A673 (cell line): Measurements from ENCODE around the gene PDE4B. TPM values are rescaled to one million over a fixed set of nuclear protein-coding genes. Genes with fewer than 3 reads are reported as not detected.

Source experiments
- BruUV-seq: library from RNA; stranded (reverse); fragments of 400-500 nt; replicated peaks from 2 replicates; lab custom pipeline; 2021; lab: Mats Ljungman, UMichigan
- CTCF ChIA-PET: fragments of 300-600 bp; sonication (Branson Sonifier 250); formaldehyde crosslinking; loops from one replicate; lab custom pipeline; 2022; ENCODE audit warnings: antibody characterized with exemption; lab: Charles Lee
- POLR2A ChIA-PET: fragments of 300-600 bp; sonication (Branson Sonifier 250); formaldehyde crosslinking; loops from one replicate; lab custom pipeline; 2022; ENCODE audit warnings: antibody characterized with exemption; ENCODE audit not compliant: low non-redundant PET; lab: Charles Lee
- DNase-seq: peaks from one replicate; pipeline ENCODE4 v3.0.0-alpha.2; 2015; ENCODE audit warnings: low spot score
- H3K27ac ChIP-seq: fragments of 200-600 bp; sonication (generic); 2 replicates; pipeline ENCODE4 v1.5.1; 2016; ENCODE audit warnings: mixed run types, low read depth, mild to moderate bottlenecking, mixed read lengths, antibody characterized with exemption, low read length; ENCODE audit not compliant: poor library complexity, severe bottlenecking
- H3K27me3 ChIP-seq: fragments of 200-600 bp; sonication (generic); replicated peaks from 2 replicates; pipeline ENCODE4 v1.6.1; 2017; ENCODE audit warnings: mixed run types, low read depth, mild to moderate bottlenecking, mixed read lengths, antibody characterized with exemption, low read length; ENCODE audit not compliant: insufficient read depth, poor library complexity
- H3K36me3 ChIP-seq: fragments of 200-600 bp; sonication (generic); 2 replicates; pipeline ENCODE4 v1.6.1; 2016; ENCODE audit warnings: mixed run types, mild to moderate bottlenecking, mixed read lengths, antibody characterized with exemption, low read length; ENCODE audit not compliant: insufficient read depth, poor library complexity, severe bottlenecking
- H3K4me1 ChIP-seq: fragments of 200-600 bp; sonication (generic); 2 replicates; pipeline ENCODE4 v1.6.1; 2017; ENCODE audit warnings: mixed run types, mild to moderate bottlenecking, mixed read lengths, antibody characterized with exemption, low read length; ENCODE audit not compliant: insufficient read depth, poor library complexity, severe bottlenecking
- H3K4me3 ChIP-seq: fragments of 200-600 bp; sonication (generic); 2 replicates; pipeline ENCODE4 v1.5.1; 2016; ENCODE audit warnings: low read depth, mixed run types, mild to moderate bottlenecking, mixed read lengths, low read length; ENCODE audit not compliant: poor library complexity, severe bottlenecking
- H3K9me3 ChIP-seq: fragments of 200-600 bp; sonication (generic); 2 replicates; pipeline ENCODE4 v1.6.1; 2016; ENCODE audit warnings: mixed run types, low read depth, mild to moderate bottlenecking, mixed read lengths, antibody characterized with exemption, low read length; ENCODE audit not compliant: poor library complexity, severe bottlenecking
- EZH2 ChIP-seq: fragments of 200-600 bp; sonication (generic); IDR thresholded peaks from 2 replicates; pipeline ENCODE4 v1.6.1; 2017; ENCODE audit warnings: borderline replicate concordance, low read depth, mild to moderate bottlenecking, mixed read lengths, antibody characterized with exemption, low read length; ENCODE audit not compliant: poor library complexity, severe bottlenecking
- intact Hi-C: fragments of 100-400 bp; cut with micrococcal nuclease; formaldehyde crosslinking; loops from one replicate; pipeline ENCODE4 v1.10.0; 2022; ENCODE audit not compliant: unreplicated experiment
- total RNA-seq: library from RNA; stranded (reverse); gene quantifications from 2 replicates; pipeline ENCODE4 v1.2.3, GENCODE V29; 2021
- TF ChIP-seq, protein P1 (sequence below): fragments of 300-800, 200-600 bp; sonication (generic); conservative IDR thresholded peaks from 2 replicates; pipeline ENCODE4 v1.5.1; 2017; ENCODE audit warnings: low read depth, mild to moderate bottlenecking, antibody characterized with exemption, low read length, moderate library complexity, mixed read lengths

Gene PDE4B
- total RNA-seq, 1 experiment from 2014 or later, result 20.0 TPM

DNA sequence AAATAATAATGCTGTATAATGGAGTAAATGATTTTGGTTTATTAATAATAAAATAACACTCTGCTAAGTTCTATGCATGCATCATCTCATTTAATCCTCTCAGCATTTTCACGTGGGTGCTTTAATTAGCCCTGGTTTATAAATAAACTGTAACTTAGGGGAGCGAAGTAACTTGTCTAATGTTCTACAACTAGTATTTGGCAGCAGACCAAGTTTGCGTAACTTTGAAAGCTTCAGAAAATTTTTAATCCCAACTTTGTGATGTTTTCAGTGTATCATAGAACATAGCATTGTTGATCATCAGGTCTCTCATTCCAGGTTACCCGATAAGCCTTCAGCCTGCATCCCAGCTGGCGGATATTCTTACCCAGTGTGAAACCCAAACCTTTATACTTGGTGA is 418.8 kb downstream of the PDE4B start:
- Histone ChIP-seq H3K27ac (no peak overlapping the region), H3K9me3 (no peaks in the 10 kb centered on the region), H3K4me1 (no peaks in the 10 kb centered on the region), H3K27me3 (no peaks in the 10 kb centered on the region), H3K36me3 (no peaks in the 10 kb centered on the region), H3K4me3 (no peak overlapping the region)
- CTCF ChIA-PET, result no interaction called here
- TF ChIP-seq, protein P1, sequence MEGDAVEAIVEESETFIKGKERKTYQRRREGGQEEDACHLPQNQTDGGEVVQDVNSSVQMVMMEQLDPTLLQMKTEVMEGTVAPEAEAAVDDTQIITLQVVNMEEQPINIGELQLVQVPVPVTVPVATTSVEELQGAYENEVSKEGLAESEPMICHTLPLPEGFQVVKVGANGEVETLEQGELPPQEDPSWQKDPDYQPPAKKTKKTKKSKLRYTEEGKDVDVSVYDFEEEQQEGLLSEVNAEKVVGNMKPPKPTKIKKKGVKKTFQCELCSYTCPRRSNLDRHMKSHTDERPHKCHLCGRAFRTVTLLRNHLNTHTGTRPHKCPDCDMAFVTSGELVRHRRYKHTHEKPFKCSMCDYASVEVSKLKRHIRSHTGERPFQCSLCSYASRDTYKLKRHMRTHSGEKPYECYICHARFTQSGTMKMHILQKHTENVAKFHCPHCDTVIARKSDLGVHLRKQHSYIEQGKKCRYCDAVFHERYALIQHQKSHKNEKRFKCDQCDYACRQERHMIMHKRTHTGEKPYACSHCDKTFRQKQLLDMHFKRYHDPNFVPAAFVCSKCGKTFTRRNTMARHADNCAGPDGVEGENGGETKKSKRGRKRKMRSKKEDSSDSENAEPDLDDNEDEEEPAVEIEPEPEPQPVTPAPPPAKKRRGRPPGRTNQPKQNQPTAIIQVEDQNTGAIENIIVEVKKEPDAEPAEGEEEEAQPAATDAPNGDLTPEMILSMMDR, result no peak
- TF ChIP-seq EZH2, result no peak
- BruUV-seq, result no TSS peak
- no peak for DNase-seq
- intact Hi-C loops, result no loop called here
- POLR2A ChIA-PET, result no interaction called here

DNA sequence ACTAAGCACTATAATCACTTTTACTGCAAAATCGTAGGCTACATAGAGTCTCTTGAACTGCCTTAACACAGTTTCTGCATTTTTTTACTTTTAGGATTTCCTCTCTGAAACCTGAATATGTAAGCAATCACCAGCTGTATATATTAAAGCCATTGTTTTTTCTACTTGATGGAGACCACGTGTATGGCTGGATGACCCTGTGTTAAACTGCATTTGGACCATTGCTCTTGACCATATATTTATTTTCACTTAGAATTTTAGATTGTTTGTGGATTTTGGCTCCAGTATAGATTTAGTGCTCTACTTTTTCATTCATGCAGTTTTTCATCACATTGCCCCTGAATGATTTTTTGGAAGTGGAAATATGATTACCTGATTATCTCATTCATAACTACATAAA is 420.8 kb downstream of the PDE4B start:
- Histone ChIP-seq H3K36me3 (no peaks in the 10 kb centered on the region), H3K4me3 (no peak overlapping the region), H3K27ac (no peak overlapping the region), H3K4me1 (no peaks in the 10 kb centered on the region), H3K9me3 (no peaks in the 10 kb centered on the region), H3K27me3 (no peaks in the 10 kb centered on the region)
- intact Hi-C loops, result no loop called here
- no TSS peak for BruUV-seq
- POLR2A ChIA-PET, result no interaction called here
- TF ChIP-seq, protein P1, result no peak
- no peak for TF ChIP-seq EZH2
- DNase-seq, result no peak
- CTCF ChIA-PET, result no interaction called here

DNA sequence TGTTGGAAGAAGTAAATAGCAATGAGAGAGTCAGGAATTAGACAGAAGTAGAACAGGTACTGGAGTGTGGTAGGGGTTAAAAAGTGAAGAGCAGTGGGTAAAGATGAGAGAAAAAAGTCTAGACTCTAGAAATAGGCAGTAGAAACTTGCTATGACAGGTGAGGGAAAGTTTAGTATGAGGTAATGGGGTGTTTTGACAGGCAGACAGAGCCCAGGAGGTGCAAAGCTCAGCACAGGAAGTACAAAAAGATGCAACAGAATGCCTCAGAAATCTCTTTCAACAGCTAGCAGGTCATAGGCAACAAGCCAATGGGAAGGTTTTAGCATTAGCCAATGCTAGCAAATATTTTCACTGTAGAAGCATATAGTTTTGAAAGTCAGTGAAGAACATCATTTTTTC is 422.2 kb downstream of the PDE4B start:
- Histone ChIP-seq H3K4me1 (no peaks in the 10 kb centered on the region), H3K9me3 (no peaks in the 10 kb centered on the region), H3K27me3 (no peaks in the 10 kb centered on the region), H3K36me3 (no peaks in the 10 kb centered on the region), H3K4me3 (no peak overlapping the region), H3K27ac (no peak overlapping the region)
- intact Hi-C loops, result no loop called here
- ChIA-PET CTCF (no interaction called here), POLR2A (no interaction called here)
- BruUV-seq, result no TSS peak
- DNase-seq, result no peak
- TF ChIP-seq EZH2, result no peak
- TF ChIP-seq, protein P1, result no peak
